Thoracic aorta (tissue), 2 donors: ENCODE data around the gene USP53. TPM values are rescaled to one million over a fixed set of nuclear protein-coding genes. Genes with fewer than 3 reads are reported as not detected.
"Not testable (repeated sequence)": the region's sequence is repeated elsewhere in the genome, so short reads cannot be mapped to it uniquely, and the experiment has no call there.

ENCODE experiments used
- ATAC-seq: fragments of 150-250 bp; one replicate; pipeline ENCODE4 v1.8.0; 2017; ENCODE audit warnings: low read depth; ENCODE audit not compliant: insufficient number of reproducible peaks, low FRiP score
- DNase-seq: peaks from one replicate; pipeline ENCODE4 v3.0.0-alpha.2; 2020; ENCODE audit warnings: low spot score
- H3K27ac ChIP-seq, 2 donors: fragments of 200-600 bp; sonication (generic); 1 replicate in 1 of 2; 2 replicates in 1 of 2; pipeline ENCODE4 v1.5.1; 2016; ENCODE audit warnings: mild to moderate bottlenecking in 2 of 2, moderate library complexity in 2 of 2
- H3K27me3 ChIP-seq: fragments of 200-600 bp; sonication (generic); replicated peaks from 2 replicates; pipeline ENCODE4 v1.6.0; 2016; ENCODE audit warnings: mild to moderate bottlenecking; ENCODE audit not compliant: insufficient read depth
- H3K36me3 ChIP-seq: fragments of 200-600 bp; sonication (generic); one replicate; pipeline ENCODE4 v1.5.1; 2016
- H3K4me1 ChIP-seq, 2 donors: fragments of 200-600 bp; sonication (generic); 1 replicate in 1 of 2; 2 replicates in 1 of 2; pipeline versions ENCODE4 v1.5.1 to v1.6.0; 2016; ENCODE audit warnings: low read depth in 2 of 2, mild to moderate bottlenecking in 1 of 2; ENCODE audit not compliant: control insufficient read depth in 1 of 2
- H3K4me3 ChIP-seq: fragments of 200-600 bp; sonication (generic); 2 replicates; pipeline ENCODE4 v1.5.1; 2016; ENCODE audit warnings: mild to moderate bottlenecking
- H3K9me3 ChIP-seq: fragments of 200-600 bp; sonication (generic); 2 replicates; pipeline ENCODE4 v1.5.1; 2016
- total RNA-seq, 2 donors: library from RNA; depleted of rRNA; stranded (reverse); fragments of >200 nt; gene quantifications; one replicate each; pipeline versions ENCODE4 v1.1.0 to v1.2.3, GENCODE V29; 2016
- TF ChIP-seq, protein P1 (sequence below): fragments of 200-600 bp; sonication (generic); IDR thresholded peaks from one replicate; pipeline ENCODE4 v1.5.1; 2019; ENCODE audit warnings: antibody characterized with exemption

Gene USP53
- total RNA-seq, 2 donors from 2014 or later, result 112 to 208 TPM

DNA sequence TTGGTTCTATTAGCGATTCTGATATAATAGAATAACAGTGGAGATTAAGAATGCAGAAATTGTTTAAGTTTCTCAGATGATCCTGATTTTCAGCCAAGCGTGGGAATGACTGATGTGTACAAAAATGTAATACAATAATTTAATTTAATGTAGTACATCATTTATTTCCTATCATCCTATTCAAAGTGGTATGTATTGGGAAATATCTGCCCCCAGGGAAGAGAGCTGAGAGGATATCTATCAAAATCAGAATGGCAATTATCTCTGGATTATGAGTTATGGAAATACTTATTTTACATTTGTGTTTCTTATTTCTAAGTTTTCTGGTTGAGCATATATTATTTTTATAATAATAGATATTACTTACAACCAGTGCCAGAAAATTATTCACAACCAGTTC is 105.5 kb downstream of the USP53 start:
- H3K36me3 ChIP-seq, result no peaks in the 10 kb centered on the region
- no peak overlapping the region for H3K4me3 ChIP-seq

DNA sequence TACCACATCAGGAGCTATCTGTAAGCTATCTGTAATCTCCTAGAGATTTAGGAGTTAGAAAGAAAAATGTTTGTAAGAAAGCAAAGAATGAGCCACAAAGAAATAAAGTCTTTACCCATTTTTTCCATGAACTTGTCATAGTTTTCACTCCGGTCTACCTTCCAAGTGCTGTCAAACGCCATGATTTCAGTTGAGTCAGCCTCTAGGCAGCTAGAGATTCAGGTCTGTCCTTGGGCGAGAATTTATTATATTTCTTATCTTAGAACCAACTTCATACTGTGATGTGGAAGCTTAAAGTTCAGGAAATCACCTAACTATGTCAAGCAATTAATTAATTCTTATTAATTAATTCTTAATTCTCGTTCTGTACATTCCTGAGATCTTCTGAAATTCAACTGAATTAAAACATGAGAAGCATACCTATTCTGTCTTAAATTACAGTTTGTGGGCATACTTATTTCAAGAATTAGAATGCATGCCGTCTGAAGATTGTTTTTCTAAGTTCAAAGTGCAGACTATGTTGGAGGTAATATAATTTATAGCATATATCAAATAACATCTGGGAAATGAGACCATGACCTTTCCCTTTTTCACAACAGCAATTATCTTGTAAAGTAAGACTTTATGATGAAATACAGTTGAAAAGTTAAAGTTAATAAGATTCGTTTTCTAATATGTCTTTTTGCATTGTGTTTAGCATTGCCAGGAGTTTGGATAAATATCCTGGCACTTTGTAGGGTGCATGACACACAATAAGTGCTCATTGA is 109.6 kb downstream of the USP53 start, which contains the start of gene FABP2:
Gene FABP2 (minus strand): TSS at position 218 of the 767 bp plus-strand sequence. CDS start 36 bp downstream, at position 182.
- no peaks in the 10 kb centered on the region for H3K36me3 ChIP-seq
- no peaks in the 10 kb centered on the region for H3K4me1 ChIP-seq
- no peak for DNase-seq
- no peaks in the 10 kb centered on the region for H3K27me3 ChIP-seq
- H3K27ac ChIP-seq, result no peak within 1 kb of the TSS
- H3K9me3 ChIP-seq, result no peaks in the 10 kb centered on the region
- TF ChIP-seq, protein P1, sequence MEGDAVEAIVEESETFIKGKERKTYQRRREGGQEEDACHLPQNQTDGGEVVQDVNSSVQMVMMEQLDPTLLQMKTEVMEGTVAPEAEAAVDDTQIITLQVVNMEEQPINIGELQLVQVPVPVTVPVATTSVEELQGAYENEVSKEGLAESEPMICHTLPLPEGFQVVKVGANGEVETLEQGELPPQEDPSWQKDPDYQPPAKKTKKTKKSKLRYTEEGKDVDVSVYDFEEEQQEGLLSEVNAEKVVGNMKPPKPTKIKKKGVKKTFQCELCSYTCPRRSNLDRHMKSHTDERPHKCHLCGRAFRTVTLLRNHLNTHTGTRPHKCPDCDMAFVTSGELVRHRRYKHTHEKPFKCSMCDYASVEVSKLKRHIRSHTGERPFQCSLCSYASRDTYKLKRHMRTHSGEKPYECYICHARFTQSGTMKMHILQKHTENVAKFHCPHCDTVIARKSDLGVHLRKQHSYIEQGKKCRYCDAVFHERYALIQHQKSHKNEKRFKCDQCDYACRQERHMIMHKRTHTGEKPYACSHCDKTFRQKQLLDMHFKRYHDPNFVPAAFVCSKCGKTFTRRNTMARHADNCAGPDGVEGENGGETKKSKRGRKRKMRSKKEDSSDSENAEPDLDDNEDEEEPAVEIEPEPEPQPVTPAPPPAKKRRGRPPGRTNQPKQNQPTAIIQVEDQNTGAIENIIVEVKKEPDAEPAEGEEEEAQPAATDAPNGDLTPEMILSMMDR, result no peak
- no peak for ATAC-seq
- H3K4me3 ChIP-seq, result no peak within 1 kb of the TSS

More for the DNA sequence above, 105.5 kb downstream of the USP53 start:
- DNase-seq, result no peak
- ATAC-seq, result no peak
- H3K27ac ChIP-seq, result no peak overlapping the region
- H3K9me3 ChIP-seq, result no peaks in the 10 kb centered on the region
- H3K4me1 ChIP-seq, result peaks cover 4 to 11% of the 10 kb centered on the region in 2 donors
- TF ChIP-seq, protein P1, result no peak
- H3K27me3 ChIP-seq, result no peaks in the 10 kb centered on the region

DNA sequence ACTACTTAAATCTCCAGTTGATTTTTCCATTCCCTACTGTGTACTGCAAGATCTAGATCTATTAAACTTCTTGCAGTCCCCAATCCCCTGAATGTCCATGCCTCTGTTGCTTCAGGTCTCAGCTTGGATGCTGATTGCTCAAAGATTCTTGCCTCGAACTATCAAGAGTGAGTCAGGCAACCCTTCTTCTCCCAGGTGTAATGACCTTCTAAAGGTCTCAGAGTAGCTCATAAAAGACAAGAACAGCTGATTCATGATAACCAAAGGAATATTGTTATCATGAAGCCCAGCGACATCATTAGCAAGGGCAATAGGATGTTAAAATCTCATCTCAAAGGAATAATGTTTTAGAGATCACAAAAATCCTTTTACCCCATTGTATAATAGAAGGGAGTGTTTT is 116.2 kb downstream of the USP53 start:
- H3K4me3 ChIP-seq, result no peak overlapping the region
- TF ChIP-seq, protein P1, result no peak

DNA sequence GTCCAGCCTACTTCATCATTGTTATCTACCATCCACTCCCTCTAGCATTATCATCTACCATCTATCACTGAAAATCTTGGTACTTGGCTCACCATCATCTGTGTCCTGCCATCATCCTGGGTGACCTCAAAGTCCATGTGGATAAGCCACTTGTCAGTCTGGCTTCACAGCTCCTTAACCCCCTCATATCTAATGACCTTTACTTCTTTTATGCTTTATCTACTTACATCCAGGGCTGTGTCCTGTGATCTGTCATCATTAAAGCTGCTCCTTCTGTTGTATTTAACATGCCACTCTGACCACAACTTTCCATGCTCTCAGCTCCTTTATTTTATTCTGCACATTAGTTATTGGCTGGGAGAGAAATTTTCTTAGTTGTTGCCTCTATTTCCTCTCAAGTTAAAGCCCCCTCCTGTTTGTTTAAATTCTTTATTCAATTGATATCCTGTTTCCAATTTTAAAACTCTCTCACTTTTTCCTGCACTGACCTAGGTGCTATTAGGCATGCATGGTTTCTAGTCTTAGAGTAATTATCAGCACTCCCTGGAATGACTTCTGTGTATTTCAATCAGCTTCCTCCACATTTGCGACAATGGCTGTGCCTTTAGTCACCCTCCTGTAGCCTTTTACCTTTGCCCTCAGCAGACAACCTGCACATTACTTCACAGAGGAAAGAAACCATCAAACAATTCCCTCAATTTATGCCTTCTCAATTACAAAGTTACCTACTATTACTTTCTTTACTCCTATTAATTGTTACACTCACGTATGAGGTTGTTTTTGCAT is 117.5 kb downstream of the USP53 start:
- H3K36me3 ChIP-seq, result no peaks in the 10 kb centered on the region
- DNase-seq (no peak), ATAC-seq (no peak)
- H3K9me3 ChIP-seq, result no peaks in the 10 kb centered on the region
- no peak overlapping the region for H3K4me3 ChIP-seq
- TF ChIP-seq, protein P1, result no peak
- H3K4me1 ChIP-seq, result no peaks in the 10 kb centered on the region
- no peak overlapping the region for H3K27ac ChIP-seq
- H3K27me3 ChIP-seq, result no peaks in the 10 kb centered on the region

More for the DNA sequence above, 116.2 kb downstream of the USP53 start:
- no peaks in the 10 kb centered on the region for H3K27me3 ChIP-seq
- DNase-seq (no peak), ATAC-seq (no peak)
- H3K9me3 ChIP-seq, result no peaks in the 10 kb centered on the region
- H3K27ac ChIP-seq, result no peak overlapping the region
- no peaks in the 10 kb centered on the region for H3K4me1 ChIP-seq
- no peaks in the 10 kb centered on the region for H3K36me3 ChIP-seq

DNA sequence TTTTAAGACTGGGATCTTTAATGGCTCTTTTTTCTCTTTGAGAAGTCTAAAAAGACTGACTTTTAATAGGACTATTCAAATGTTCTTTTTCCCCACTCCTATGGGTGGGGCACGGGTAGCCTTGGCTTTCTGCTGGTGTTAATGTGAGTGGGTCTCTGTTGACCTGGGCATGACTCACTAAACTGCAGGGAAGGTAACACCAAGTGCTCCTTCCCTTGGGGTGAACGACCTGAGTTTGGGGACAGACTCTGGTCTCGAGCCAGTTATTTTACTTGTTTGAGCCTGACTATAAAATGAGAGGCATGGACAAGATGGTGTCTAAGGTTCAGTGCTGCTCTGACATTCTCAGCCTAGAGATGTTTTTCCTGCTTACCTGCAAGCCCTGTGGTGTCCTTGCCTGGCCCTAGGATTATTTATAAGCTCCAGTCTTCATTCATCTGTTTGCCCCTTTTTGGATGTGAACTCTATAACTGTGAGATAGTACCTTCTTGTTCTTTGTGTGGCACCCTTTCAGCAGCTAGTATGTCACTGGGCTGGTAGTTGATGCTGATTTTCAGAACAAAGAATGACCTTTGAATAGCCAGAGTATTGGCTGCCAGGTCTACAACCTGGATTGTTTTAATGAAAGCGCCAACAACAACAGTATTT is 123.9 kb downstream of the USP53 start:
- ATAC-seq, H3K27me3 ChIP-seq, H3K36me3 ChIP-seq, DNase-seq, H3K4me1 ChIP-seq, H3K4me3 ChIP-seq, H3K27ac ChIP-seq, H3K9me3 ChIP-seq: not testable (repeated sequence)
